Stimulated activated CD4-positive, alpha-beta T cell treated with anti-CD3 and anti-CD28 coated beads, Interleukin-4, amount 100 ng/mL, for 1 hour (primary cell): ENCODE measurements around the gene AP5B1.
"Not testable (repeated sequence)": the region's sequence is repeated elsewhere in the genome, so short reads cannot be mapped to it uniquely, and the experiment has no call there.

Experiments used
- DNase-seq: peaks from one replicate; pipeline ENCODE4 v3.0.0-alpha.2; 2020

Gene AP5B1

GRCh38 chr11:65762169-65762568 is 18.6 kb downstream of the AP5B1 start:
- not testable (repeated sequence) for DNase-seq

GRCh38 chr11:65745049-65745448 is 35.7 kb downstream of the AP5B1 start:
- no peak for DNase-seq

GRCh38 chr11:65744699-65745042 is 36.1 kb downstream of the AP5B1 start:
- DNase-seq: no peak

- no peak for DNase-seq
These were observed 36.6 kb downstream of the AP5B1 start for GRCh38 chr11:65744026-65744698.

- no peak for DNase-seq
These were observed 37.1 kb downstream of the AP5B1 start for GRCh38 chr11:65743681-65744025.

- DNase-seq: no peak
These were observed 38.4 kb downstream of the AP5B1 start for GRCh38 chr11:65742353-65742752.

GRCh38 chr11:65741185-65741584 is 39.6 kb downstream of the AP5B1 start:
- no peak for DNase-seq

GRCh38 chr11:65739022-65739421 is 41.8 kb downstream of the AP5B1 start:
- DNase-seq: no peak

GRCh38 chr11:65736810-65737209 is 44.0 kb downstream of the AP5B1 start:
- no peak for DNase-seq

- not testable (repeated sequence) for DNase-seq
These were observed 45.7 kb downstream of the AP5B1 start for GRCh38 chr11:65735111-65735510.

- no peak for DNase-seq
These were observed 50.3 kb downstream of the AP5B1 start for GRCh38 chr11:65730461-65730860.

GRCh38 chr11:65727865-65728264 is 52.9 kb downstream of the AP5B1 start:
- DNase-seq: no peak

- DNase-seq: no peak
These were observed 54.1 kb downstream of the AP5B1 start for GRCh38 chr11:65726660-65727059.
